ENCODE data around the gene NTM.

GRCh38 chr11:131951121-131951520 lies 580.7 kb downstream of the NTM start:
- TF ChIP-seq CTCF (IDR thresholded peaks at IDR 0.05; ENCODE audit: poor library complexity, severe bottlenecking) (no peak), POLR2AphosphoS5 (IDR thresholded peaks at IDR 0.05) (no peak), EZH2 (IDR thresholded peaks at IDR 0.05; ENCODE audit: borderline replicate concordance, insufficient read depth, low read length, poor library complexity, severe bottlenecking) (no peak), MXI1 (conservative IDR thresholded peaks at IDR 0.05; ENCODE audit: poor library complexity, severe bottlenecking) (no peak), EP300 (conservative IDR thresholded peaks at IDR 0.05; ENCODE audit: poor library complexity, severe bottlenecking) (no peak), RAD21 (conservative IDR thresholded peaks at IDR 0.05) (no peak)

Measured in neural cell (in vitro differentiated cells).